K562 (cell line): ENCODE data around the gene IKZF3. TPM values are rescaled to one million over a fixed set of nuclear protein-coding genes. Genes with fewer than 3 reads are reported as not detected.

Experiments used
- ATAC-seq: fragments of 200-7000 bp; cut with Tn5 transposase; 3 replicates; pipeline ENCODE4 v1.9.1; 2020; ENCODE audit warnings: moderate library complexity
- BruUV-seq: library from RNA; stranded (reverse); fragments of 400-500 nt; replicated peaks from 2 replicates; lab custom pipeline; 2021; lab: Mats Ljungman, UMichigan
- CTCF ChIA-PET: fragments of 300-600 bp; formaldehyde crosslinking; extraction: SDS; loops from one replicate; lab custom pipeline; 2021; ENCODE audit warnings: low intra/inter-chr PET ratio; lab: Yijun Ruan, JAX
- POLR2A ChIA-PET: fragments of 300-600, 350-650 bp; sonication (Branson Sonifier 250); formaldehyde crosslinking; extraction: SDS; loops from one replicate; lab custom pipeline; 2021; ENCODE audit warnings: antibody characterized with exemption, inconsistent platforms; lab: Yijun Ruan, JAX
- DNase-seq, 4 experiments: peaks; one replicate each; pipeline versions ENCODE4 v3.0.0 to v3.0.0-alpha.2; 2011 to 2018; ENCODE audit warnings: low spot score in 3 of 4, mixed read lengths in 3 of 4; ENCODE audit errors: extremely low read depth in 1 of 4
- FAIRE-seq: peaks from 2 replicates; lab custom pipeline; 2011; peaks lifted over from hg19 to GRCh38; lab: Jason Lieb, UNC
- H2AFZ ChIP-seq: 2 replicates; pipeline ENCODE4 v1.6.0; 2011; ENCODE audit warnings: low read depth, low read length, control low read depth, inconsistent platforms
- H3K27ac ChIP-seq: fragments of 200-600 bp; 3 replicates; pipeline ENCODE4 v1.8.0; 2011; ENCODE audit warnings: low read depth, mild to moderate bottlenecking, control low read depth, inconsistent platforms, low read length, moderate library complexity, mixed read lengths; ENCODE audit errors: extremely low read depth
- H3K27me3 ChIP-seq, 2 experiments: fragments of 300-600 bp in 1 of 2; 2 replicates in 1 of 2; 3 replicates in 1 of 2; pipeline versions ENCODE4 v1.6.0 to v1.8.0; 2011; ENCODE audit warnings: inconsistent platforms in 2 of 2, low read length in 2 of 2, mild to moderate bottlenecking in 1 of 2, mixed read lengths in 1 of 2, moderate library complexity in 1 of 2; ENCODE audit not compliant: control insufficient read depth in 2 of 2, insufficient read depth in 2 of 2
- H3K36me3 ChIP-seq: fragments of 300-600 bp; 3 replicates; pipeline ENCODE4 v1.8.0; 2011; ENCODE audit warnings: mild to moderate bottlenecking, low read length, inconsistent platforms; ENCODE audit not compliant: control insufficient read depth, insufficient read depth
- H3K4me1 ChIP-seq, 2 experiments: fragments of 200-600 bp in 1 of 2; replicated peaks in 1 of 2; 2 replicates in 1 of 2; 3 replicates in 1 of 2; pipeline versions ENCODE4 v1.5.1 to v1.8.0; 2011; ENCODE audit warnings: inconsistent platforms in 2 of 2, low read length in 2 of 2, mild to moderate bottlenecking in 1 of 2, mixed read lengths in 1 of 2, moderate library complexity in 1 of 2; ENCODE audit not compliant: control insufficient read depth in 2 of 2, insufficient read depth in 2 of 2
- H3K4me2 ChIP-seq: 2 replicates; pipeline ENCODE4 v1.6.1; 2011; ENCODE audit warnings: low read length, control low read depth, inconsistent platforms, mixed read lengths; ENCODE audit not compliant: insufficient read depth
- H3K4me3 ChIP-seq: fragments of 200-600 bp; sonication (generic), shearing (Covaris generic); 2 replicates; pipeline ENCODE4 v1.5.1; 2016; ENCODE audit warnings: control low read depth, inconsistent platforms
- H3K79me2 ChIP-seq: fragments of 200-600 bp; 3 replicates; pipeline ENCODE4 v1.8.0; 2011; ENCODE audit warnings: low read length, inconsistent platforms; ENCODE audit not compliant: control insufficient read depth, insufficient read depth
- H3K9ac ChIP-seq, 2 experiments: 2 replicates each; pipeline versions ENCODE4 v1.6.0 to v1.6.1; 2011; ENCODE audit warnings: low read depth in 2 of 2, low read length in 2 of 2, control low read depth in 1 of 2, inconsistent platforms in 1 of 2, mild to moderate bottlenecking in 1 of 2, mixed read lengths in 1 of 2; ENCODE audit not compliant: insufficient read depth in 1 of 2
- H3K9me1 ChIP-seq: one replicate; pipeline ENCODE4 v1.6.0; 2011; ENCODE audit warnings: inconsistent platforms, mild to moderate bottlenecking, low read length, moderate library complexity; ENCODE audit not compliant: control insufficient read depth, insufficient read depth
- H3K9me3 ChIP-seq: replicated peaks from 2 replicates; pipeline ENCODE4 v1.5.1; 2011; ENCODE audit warnings: low read depth, low read length, inconsistent platforms; ENCODE audit not compliant: control insufficient read depth, insufficient read depth
- H4K20me1 ChIP-seq: replicated peaks from 2 replicates; pipeline ENCODE4 v1.6.1; 2011; ENCODE audit warnings: low read length, inconsistent platforms, mixed read lengths; ENCODE audit not compliant: control insufficient read depth, insufficient read depth
- ADNP ChIP-seq: fragments of 200-800 bp; sonication (Bioruptor generic); IDR thresholded peaks from 2 replicates; pipeline ENCODE4 v1.6.1; 2016; ENCODE audit warnings: missing genetic modification characterization, missing compliant biosample characterization
- CHAMP1 ChIP-seq: fragments of 450-650 bp; IDR thresholded peaks from 2 replicates; pipeline ENCODE4 v1.6.1; 2016; ENCODE audit warnings: mild to moderate bottlenecking
- ETV1 ChIP-seq: fragments of 450-650 bp; conservative IDR thresholded peaks from 2 replicates; pipeline ENCODE4 v1.6.1; 2016; ENCODE audit warnings: missing genetic modification characterization, control low read depth, low read depth, missing compliant biosample characterization
- LARP7 ChIP-seq: fragments of 450-650 bp; IDR thresholded peaks from 2 replicates; pipeline ENCODE4 v1.6.1; 2016
- LEF1 ChIP-seq: fragments of 450-650 bp; IDR thresholded peaks from 2 replicates; pipeline ENCODE4 v1.6.1; 2016; ENCODE audit warnings: mild to moderate bottlenecking
- SMARCA4 ChIP-seq: fragments of 450-650 bp; IDR thresholded peaks from 2 replicates; pipeline ENCODE4 v1.6.1; 2016
- U2AF2 ChIP-seq: fragments of 200-400 bp; formaldehyde crosslinking; optimal IDR thresholded peaks from 2 replicates; pipeline ENCODE3; 2017; ENCODE audit warnings: low read depth, mild to moderate bottlenecking, low read length
- WGBS: fragments of 100-300 bp; shearing (Covaris generic); methylation state at CpG from one replicate; pipeline ENCODE4 v1.1.6; 2016; ENCODE audit warnings: low coverage, mixed read lengths; ENCODE audit not compliant: insufficient coverage; ENCODE audit errors: missing lambda C conversion rate; 5-methylcytosine and 5-hydroxymethylcytosine counted together
- in situ Hi-C: fragments of 300-500 bp; cut with MboI; formaldehyde crosslinking; loops from 4 replicates; pipeline ENCODE4 v1.15.0; 2018; ENCODE audit warnings: inconsistent platforms, mixed read lengths
- intact Hi-C: fragments of 100-400 bp; cut with micrococcal nuclease; formaldehyde crosslinking; loops from 2 replicates; pipeline ENCODE4 v1.14.2; 2022
- polyA plus RNA-seq, 8 experiments: library from polyadenylated mRNA; depleted of rRNA in 4 of 8; stranded (reverse) in 5 of 8; unstranded in 3 of 8; fragments of >200 nt; fragmentation: Nextera tagmentation in 2 of 8; fragmentation: Illumina TruSeq in 1 of 8; extraction: Ambion mirVana in 2 of 8; extraction: Trizol in 1 of 8; gene quantifications; 2 replicates each; pipeline versions ENCODE4 v1.2.1 to v1.2.3, GENCODE V29; 2011 to 2014; ENCODE audit warnings: inconsistent platforms in 1 of 8, missing spikeins in 1 of 8
- total RNA-seq, 7 experiments: library from RNA; depleted of rRNA in 6 of 7; stranded (reverse); fragments of >200 nt in 6 of 7; fragmentation: Illumina TruSeq in 2 of 7; extraction: Trizol in 2 of 7; gene quantifications; 2 replicates each; pipeline versions ENCODE4 v1.2.1 to v1.2.3, GENCODE V29; 2011 to 2021; ENCODE audit warnings: low replicate concordance in 1 of 7

The IKZF3 gene
- total and polyA plus RNA-seq, 9 of the 15 experiments (the other 6 are each of a cell fraction or from before 2014, with no cell fraction given): 0.06 to 1.6 (median 0.62) TPM

- no peak for TF ChIP-seq ETV1 (tag)
- no peak for TF ChIP-seq LEF1
- TF ChIP-seq ADNP (tag): no peak
- no peak for TF ChIP-seq SMARCA4
- TF ChIP-seq LARP7: no peak
Observed at GRCh38 chr17:39870776-39871175, 6.7 kb upstream of the IKZF3 start (continued).

- intact Hi-C loops: no loop called here
- DNase-seq: no peak
Observed at GRCh38 chr17:39868554-39868942, 4.4 kb upstream of the IKZF3 start.

More at GRCh38 chr17:39868554-39868942, 4.4 kb upstream of the IKZF3 start:
- H4K20me1 ChIP-seq: no peaks in the 10 kb centered on the region
- no peak overlapping the region for H3K9ac ChIP-seq
- no peaks in the 10 kb centered on the region for H3K79me2 ChIP-seq
- ATAC-seq: no peak
- no peak overlapping the region for H3K4me2 ChIP-seq
- no peak for FAIRE-seq
- H3K4me1 ChIP-seq: peaks cover 0 to 11% of the 10 kb centered on the region in 2 experiments; a peak in 3 of 5 replicates
- H3K9me3 ChIP-seq: no peaks in the 10 kb centered on the region
- in situ Hi-C loops: no loop called here
- BruUV-seq: no TSS peak
- CTCF ChIA-PET: no interaction called here
- H3K27me3 ChIP-seq: peaks cover 12 to 15% of the 10 kb centered on the region in 2 experiments; a peak in 4 of 5 replicates
- H3K4me3 ChIP-seq: no peak overlapping the region
- POLR2A ChIA-PET: no interaction called here
- H3K9me1 ChIP-seq: no peaks in the 10 kb centered on the region
- no peak overlapping the region for H3K27ac ChIP-seq
- H3K36me3 ChIP-seq: no peaks in the 10 kb centered on the region
- 34% methylated on average over 17 of the region's 17 CpGs for WGBS
- H2AFZ ChIP-seq: no peak overlapping the region
- TF ChIP-seq CHAMP1: no peak
- no peak for TF ChIP-seq U2AF2
